ENCODE results near the gene SPTBN5. TPM values are rescaled to one million over a fixed set of nuclear protein-coding genes. Genes with fewer than 3 reads are reported as not detected.

Gene SPTBN5
- total and polyA plus RNA-seq, 8 donors: 0.32 to 11.4 (median 0.84) TPM

GRCh38 chr15:41856262-41856661, 37.6 kb downstream of the SPTBN5 start:
- intact Hi-C loops (cut with DNase I): no loop called here
- DNase-seq: no peak
- no peak for ATAC-seq
- FAIRE-seq: no peak
- TF ChIP-seq CTCF (IDR thresholded peaks at IDR 0.05): no peak
- Histone ChIP-seq H3K4me3 (no peak overlapping the region), H3K4me1 (no peaks in the 10 kb centered on the region), H3K9me3 (no peaks in the 10 kb centered on the region), H3K36me3 (no peaks in the 10 kb centered on the region), H3K27me3 (no peaks in the 10 kb centered on the region), H3K27ac (no peak overlapping the region)
- WGBS, 2 donors: 91 to 94% methylated on average over 17 of the region's 17 CpGs

- WGBS, 2 donors: 84 to 87% methylated on average over 29 to 30 of the region's 30 CpGs
- H3K9me3 ChIP-seq: no peaks in the 10 kb centered on the region
- TF ChIP-seq CTCF (IDR thresholded peaks at IDR 0.05): no peak
- H3K4me1 ChIP-seq: no peaks in the 10 kb centered on the region
- no peak for FAIRE-seq
- H3K36me3 ChIP-seq: no peaks in the 10 kb centered on the region
- H3K27ac ChIP-seq: no peak overlapping the region
- intact Hi-C loops (cut with DNase I): no loop called here
- no peak for DNase-seq
- ATAC-seq: no peak
- no peak overlapping the region for H3K4me3 ChIP-seq
- no peaks in the 10 kb centered on the region for H3K27me3 ChIP-seq
These were observed 38.4 kb downstream of the SPTBN5 start for GRCh38 chr15:41855261-41855961.

GRCh38 chr15:41854443-41854842, 39.4 kb downstream of the SPTBN5 start:
- WGBS, 2 donors: 73 to 81% methylated on average over 9 of the region's 9 CpGs
- H3K27ac ChIP-seq: no peak overlapping the region
- FAIRE-seq: no peak
- no peaks in the 10 kb centered on the region for H3K4me1 ChIP-seq
- DNase-seq: no peak
- no peak for TF ChIP-seq CTCF (IDR thresholded peaks at IDR 0.05)
- H3K36me3 ChIP-seq: no peaks in the 10 kb centered on the region
- H3K27me3 ChIP-seq: no peaks in the 10 kb centered on the region
- intact Hi-C loops (cut with DNase I): no loop called here
- no peak for ATAC-seq
- no peak overlapping the region for H3K4me3 ChIP-seq
- H3K9me3 ChIP-seq: no peaks in the 10 kb centered on the region

GRCh38 chr15:41853831-41854230, 40.0 kb downstream of the SPTBN5 start:
- FAIRE-seq (no peak), ATAC-seq (no peak), DNase-seq (no peak)
- H3K4me3 ChIP-seq: no peak overlapping the region
- H3K36me3 ChIP-seq: no peaks in the 10 kb centered on the region
- H3K27ac ChIP-seq: no peak overlapping the region
- no peak for TF ChIP-seq CTCF (IDR thresholded peaks at IDR 0.05)
- H3K9me3 ChIP-seq: no peaks in the 10 kb centered on the region
- WGBS, 2 donors: 87 to 88% methylated on average over 10 of the region's 10 CpGs
- intact Hi-C loops (cut with DNase I): no loop called here
- H3K27me3 ChIP-seq: no peaks in the 10 kb centered on the region
- no peaks in the 10 kb centered on the region for H3K4me1 ChIP-seq

GRCh38 chr15:41852736-41853590, 40.9 kb downstream of the SPTBN5 start:
- no peak for ATAC-seq
- 75 to 81% methylated on average over 17 of the region's 17 CpGs for WGBS, 2 donors
- no peak for FAIRE-seq
- Histone ChIP-seq H3K4me3 (no peak overlapping the region), H3K36me3 (peaks cover 0 to 3% (median 0%) of the 10 kb centered on the region in 3 donors), H3K27me3 (no peaks in the 10 kb centered on the region), H3K4me1 (no peaks in the 10 kb centered on the region), H3K27ac (no peak overlapping the region), H3K9me3 (no peaks in the 10 kb centered on the region)
- intact Hi-C loops (cut with DNase I): no loop called here
- TF ChIP-seq CTCF (IDR thresholded peaks at IDR 0.05): no peak
- DNase-seq: no peak

All from pancreas (tissue), 10 donors.